H1 (cell line): ENCODE measurements around the gene ORC5. TPM values are rescaled to one million over a fixed set of nuclear protein-coding genes. Genes with fewer than 3 reads are reported as not detected.
"Not testable (repeated sequence)": the region's sequence is repeated elsewhere in the genome, so short reads cannot be mapped to it uniquely, and the experiment has no call there.

Experiments used
- CTCF ChIA-PET: fragments of 300-600 bp; sonication (Branson Sonifier 250); formaldehyde crosslinking; loops from one replicate; lab custom pipeline; 2021; ENCODE audit not compliant: partially characterized antibody; lab: Charles Lee
- POLR2A ChIA-PET: fragments of 300-600 bp; sonication (Branson Sonifier 250); formaldehyde crosslinking; loops from one replicate; lab custom pipeline; 2021; ENCODE audit warnings: inconsistent platforms; ENCODE audit not compliant: partially characterized antibody; lab: Charles Lee
- DNase-seq, 2 experiments: peaks; one replicate each; pipeline versions ENCODE4 v3.0.0 to v3.0.0-alpha.2; 2010 to 2022; ENCODE audit warnings: low spot score in 2 of 2, low read depth in 1 of 2, mixed read lengths in 1 of 2
- FAIRE-seq: peaks from 2 replicates; lab custom pipeline; 2011; peaks lifted over from hg19 to GRCh38; lab: Jason Lieb, UNC
- H2AFZ ChIP-seq: 2 replicates; pipeline ENCODE4 v1.8.1; 2012; ENCODE audit warnings: low read length, inconsistent platforms
- H2AK5ac ChIP-seq: 2 replicates; pipeline ENCODE4 v1.6.1; 2013; ENCODE audit warnings: low read depth, low read length
- H2BK120ac ChIP-seq: replicated peaks from 2 replicates; pipeline ENCODE3; 2013; ENCODE audit warnings: low read depth, low read length, inconsistent platforms
- H2BK12ac ChIP-seq: 2 replicates; pipeline ENCODE4 v1.6.1; 2013; ENCODE audit warnings: low read depth, low read length
- H2BK15ac ChIP-seq: 2 replicates; pipeline ENCODE4 v1.6.1; 2013; ENCODE audit warnings: low read length
- H2BK20ac ChIP-seq: 2 replicates; pipeline ENCODE4 v1.6.1; 2013; ENCODE audit warnings: low read length
- H2BK5ac ChIP-seq: 2 replicates; pipeline ENCODE4 v1.6.1; 2013; ENCODE audit warnings: low read depth, low read length
- H3K14ac ChIP-seq: 2 replicates; pipeline ENCODE4 v1.6.1; 2013; ENCODE audit warnings: inconsistent platforms; ENCODE audit not compliant: insufficient read length
- H3K18ac ChIP-seq: 2 replicates; pipeline ENCODE4 v1.6.1; 2013; ENCODE audit warnings: low read length; ENCODE audit errors: extremely low read depth
- H3K23ac ChIP-seq: 2 replicates; pipeline ENCODE4 v1.6.1; 2013; ENCODE audit warnings: inconsistent platforms; ENCODE audit not compliant: insufficient read length
- H3K23me2 ChIP-seq: 2 replicates; pipeline ENCODE4 v1.6.1; 2013; ENCODE audit warnings: low read depth, low read length
- H3K27ac ChIP-seq: 2 replicates; pipeline ENCODE4 v1.6.1; 2011; ENCODE audit warnings: low read depth, low read length, inconsistent platforms
- H3K27me3 ChIP-seq, 4 experiments: replicated peaks in 1 of 4; 1 replicate in 1 of 4; 2 replicates in 3 of 4; pipeline versions ENCODE4 v1.6.1 to v1.8.1; 2011 to 2013; ENCODE audit warnings: low read length in 3 of 4, mild to moderate bottlenecking in 3 of 4, inconsistent platforms in 2 of 4, mixed read lengths in 2 of 4, moderate library complexity in 1 of 4; ENCODE audit not compliant: control insufficient read depth in 3 of 4, insufficient read depth in 3 of 4; ENCODE audit errors: extremely low read depth in 1 of 4
- H3K36me3 ChIP-seq, 4 experiments: 2 replicates each; pipeline versions ENCODE4 v1.6.1 to v1.8.1; 2011 to 2013; ENCODE audit warnings: mild to moderate bottlenecking in 4 of 4, low read length in 3 of 4, moderate library complexity in 2 of 4, control low read depth in 1 of 4, inconsistent platforms in 1 of 4; ENCODE audit not compliant: insufficient read depth in 4 of 4, control insufficient read depth in 2 of 4
- H3K4ac ChIP-seq: replicated peaks from 2 replicates; pipeline ENCODE3; 2013; ENCODE audit warnings: low read length, low read depth, mixed read lengths, inconsistent platforms; ENCODE audit not compliant: insufficient read length
- H3K4me1 ChIP-seq, 4 experiments: replicated peaks in 1 of 4; 1 replicate in 1 of 4; 2 replicates in 3 of 4; pipeline versions ENCODE4 v1.6.1 to v1.8.1; 2011 to 2013; ENCODE audit warnings: low read length in 3 of 4, inconsistent platforms in 2 of 4, mixed read lengths in 1 of 4; ENCODE audit not compliant: insufficient read depth in 4 of 4, control insufficient read depth in 3 of 4
- H3K4me2 ChIP-seq, 2 experiments: 2 replicates each; pipeline versions ENCODE4 v1.6.1 to v1.8.1; 2011 to 2013; ENCODE audit warnings: low read depth in 2 of 2, low read length in 2 of 2, control low read depth in 1 of 2, inconsistent platforms in 1 of 2, mild to moderate bottlenecking in 1 of 2; ENCODE audit not compliant: insufficient read depth in 1 of 2
- H3K4me3 ChIP-seq, 4 experiments: fragments of 200-600, 300-600 bp in 1 of 4; sonication (generic), shearing (Covaris generic), sonication (Bioruptor Twin) in 1 of 4; 2 replicates each; pipeline versions ENCODE4 v1.5.1 to v1.8.1; 2011 to 2016; ENCODE audit warnings: low read length in 4 of 4, low read depth in 3 of 4, control low read depth in 2 of 4, inconsistent platforms in 2 of 4, mild to moderate bottlenecking in 2 of 4, mixed read lengths in 1 of 4, moderate library complexity in 1 of 4; ENCODE audit not compliant: insufficient read depth in 2 of 4; ENCODE audit errors: extremely low read depth in 1 of 4
- H3K56ac ChIP-seq: replicated peaks from 2 replicates; pipeline ENCODE3; 2013; ENCODE audit warnings: low read depth, mild to moderate bottlenecking, mixed read lengths, low read length, inconsistent platforms; ENCODE audit not compliant: insufficient read length
- H3K79me1 ChIP-seq: 2 replicates; pipeline ENCODE4 v1.6.1; 2013; ENCODE audit warnings: low read depth, low read length, control low read depth
- H3K79me2 ChIP-seq, 2 experiments: 2 replicates each; pipeline versions ENCODE4 v1.6.1 to v1.8.1; 2012 to 2013; ENCODE audit warnings: low read length in 2 of 2, mild to moderate bottlenecking in 2 of 2, inconsistent platforms in 1 of 2; ENCODE audit not compliant: insufficient read depth in 2 of 2, control insufficient read depth in 1 of 2
- H3K9ac ChIP-seq, 4 experiments: replicated peaks in 1 of 4; 1 replicate in 1 of 4; 2 replicates in 3 of 4; pipeline versions ENCODE4 v1.6.1 to v1.8.1; 2011 to 2013; ENCODE audit warnings: low read depth in 3 of 4, low read length in 3 of 4, control low read depth in 2 of 4, mild to moderate bottlenecking in 2 of 4, moderate library complexity in 2 of 4, inconsistent platforms in 1 of 4; ENCODE audit errors: extremely low read depth in 1 of 4
- H3K9me3 ChIP-seq, 2 experiments: 2 replicates each; pipeline versions ENCODE4 v1.6.1 to v1.8.1; 2012 to 2013; ENCODE audit warnings: mild to moderate bottlenecking in 2 of 2, moderate library complexity in 2 of 2, control low read depth in 1 of 2, inconsistent platforms in 1 of 2, low read depth in 1 of 2, low read length in 1 of 2, mixed read lengths in 1 of 2; ENCODE audit not compliant: insufficient read depth in 2 of 2
- H4K20me1 ChIP-seq, 2 experiments: replicated peaks in 1 of 2; 2 replicates each; pipeline versions ENCODE3 to v1.8.1; 2011 to 2013; ENCODE audit warnings: inconsistent platforms in 2 of 2, low read length in 2 of 2, mild to moderate bottlenecking in 1 of 2; ENCODE audit not compliant: insufficient read depth in 2 of 2, control insufficient read depth in 1 of 2
- H4K5ac ChIP-seq: 2 replicates; pipeline ENCODE4 v1.6.1; 2013; ENCODE audit warnings: low read length, low read depth, mixed read lengths, inconsistent platforms; ENCODE audit not compliant: insufficient read length
- H4K8ac ChIP-seq: 2 replicates; pipeline ENCODE4 v1.8.0; 2013; ENCODE audit warnings: mild to moderate bottlenecking, moderate library complexity, low read length, inconsistent platforms; ENCODE audit not compliant: insufficient read depth; ENCODE audit errors: extremely low read depth
- H4K91ac ChIP-seq: replicated peaks from 2 replicates; pipeline ENCODE3; 2013; ENCODE audit warnings: low read length, mixed read lengths, inconsistent platforms; ENCODE audit not compliant: insufficient read length
- whole genome bisulfite sequencing, 2 experiments: shearing (Covaris generic) in 1 of 2; methylation state at CpG; one replicate each; pipeline versions ENCODE4 v1.1.6 to v1.1.7; 2013 to 2015; ENCODE audit warnings: low lambda C conversion rate in 2 of 2, mixed read lengths in 2 of 2, inconsistent platforms in 1 of 2, low coverage in 1 of 2, missing lambda C conversion rate in 1 of 2; ENCODE audit not compliant: insufficient replicate concordance in 2 of 2, insufficient coverage in 1 of 2, insufficient read length in 1 of 2; ENCODE audit errors: extremely low coverage in 1 of 2, missing lambda C conversion rate in 1 of 2; 5-methylcytosine and 5-hydroxymethylcytosine counted together
- polyA plus RNA-seq, 7 experiments: library from polyadenylated mRNA; depleted of rRNA in 3 of 7; stranded (reverse) in 5 of 7; unstranded in 2 of 7; fragments of >200 nt in 5 of 7; fragments of 200-250 nt in 2 of 7; gene quantifications; 1 replicate in 5 of 7; 2 replicates in 1 of 7; 4 replicates in 1 of 7; pipeline versions ENCODE4 v1.2.1 to v1.2.3, GENCODE V29; 2011 to 2013; ENCODE audit warnings: missing spikeins in 2 of 7, mixed read lengths in 2 of 7
- total RNA-seq: library from RNA; stranded (reverse); fragmentation: NEBNext Ultra II Directional; extraction: Animal tissue kit (Norgen Biotek cat#: 25700); gene quantifications from 2 replicates; pipeline ENCODE4 v1.2.1, GENCODE V29; 2021

Gene ORC5
- total and polyA plus RNA-seq, 2 of the 8 experiments (the other 6 are each of a cell fraction or from before 2014, with no cell fraction given) = 7.7 to 19.9 TPM

DNA sequence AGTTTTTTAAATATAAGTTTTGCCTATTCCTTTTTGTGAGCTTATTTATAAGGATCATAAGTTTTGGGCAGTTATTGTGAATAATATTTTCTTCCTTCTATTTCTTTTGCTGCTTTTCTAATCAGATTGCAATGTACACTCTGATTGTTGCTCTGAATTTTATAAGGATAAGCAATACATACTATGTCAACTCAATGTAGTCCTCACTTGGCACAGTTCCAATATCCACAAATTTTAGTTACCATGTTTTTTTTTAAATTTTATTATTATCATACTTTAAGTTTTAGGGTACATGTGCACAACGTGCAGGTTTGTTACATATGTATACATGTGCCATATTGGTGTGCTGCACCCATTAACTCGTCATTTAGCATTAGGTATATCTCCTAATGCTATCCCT is 27.2 kb upstream of the ORC5 start:
- H3K27me3 ChIP-seq, H3K27ac ChIP-seq, H3K4me1 ChIP-seq, H3K23me2 ChIP-seq, H2AFZ ChIP-seq, H3K9ac ChIP-seq, H3K79me2 ChIP-seq, H3K14ac ChIP-seq, H2BK12ac ChIP-seq, H3K36me3 ChIP-seq, H4K91ac ChIP-seq, H2AK5ac ChIP-seq, H2BK15ac ChIP-seq, H4K5ac ChIP-seq, H3K79me1 ChIP-seq, H4K8ac ChIP-seq, DNase-seq, H3K4me2 ChIP-seq, H2BK120ac ChIP-seq, H3K4ac ChIP-seq, H3K18ac ChIP-seq, H2BK5ac ChIP-seq, H3K9me3 ChIP-seq, H3K56ac ChIP-seq, H2BK20ac ChIP-seq, H4K20me1 ChIP-seq, POLR2A ChIA-PET, FAIRE-seq, H3K4me3 ChIP-seq, H3K23ac ChIP-seq: not testable (repeated sequence)
- no CpG with 5 or more reads among the region's 2 CpGs for WGBS, 2 experiments
- CTCF ChIA-PET = interaction anchor here (0.8 kb wide), 1 partner anchor 272 kb away, joined by 3 read pairs; no protein-coding TSS in a partner anchor
